OCI-LY3 (cell line): ENCODE measurements around the gene CD109.

Source experiments
- CTCF ChIP-seq: fragments of 200-600, 300-600 bp; sonication (generic); IDR thresholded peaks from 2 replicates; pipeline ENCODE4 v1.5.1; 2014; ENCODE audit warnings: antibody characterized with exemption, low read length, low read depth
- EZH2phosphoT487 ChIP-seq: fragments of 200-600 bp; shearing (Covaris generic); IDR thresholded peaks from 2 replicates; pipeline ENCODE4 v1.6.1; 2018; ENCODE audit warnings: antibody characterized with exemption, mixed run types, low read depth

DNA sequence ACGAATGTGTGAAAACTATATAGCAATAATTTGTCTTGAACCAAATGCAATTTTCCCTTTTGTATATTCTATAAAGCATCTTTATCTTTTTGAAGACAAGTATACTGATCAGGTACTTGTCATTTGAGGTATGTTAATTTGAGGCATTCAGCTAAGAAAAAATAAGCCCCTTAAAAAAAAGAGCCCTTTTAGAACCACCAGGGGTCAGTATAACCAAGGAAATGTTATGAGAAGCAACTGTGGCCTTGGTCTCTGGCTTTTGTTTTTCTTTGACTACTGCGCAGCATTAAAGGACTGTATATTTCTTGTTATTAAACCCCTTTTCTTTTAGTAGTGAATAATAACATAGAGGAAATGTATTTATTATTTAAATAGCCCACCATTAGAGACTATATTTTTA lies 43.1 kb downstream of the CD109 start:
- TF ChIP-seq CTCF (peak; percentile 92), EZH2phosphoT487 (no peak)
